ENCODE data around the gene PIP5K1B.

Gene PIP5K1B

GRCh38 chr9:68869022-68869421 lies 164.0 kb downstream of the PIP5K1B start:
- DNase-seq, result no peak

- DNase-seq, result no peak
Observed at GRCh38 chr9:68870086-68870485, 165.0 kb downstream of the PIP5K1B start.

GRCh38 chr9:68871236-68871635 lies 166.2 kb downstream of the PIP5K1B start:
- DNase-seq, result no peak

- no peak for DNase-seq
Observed at GRCh38 chr9:68872026-68872501, 167.0 kb downstream of the PIP5K1B start.

GRCh38 chr9:68873179-68873578 lies 168.1 kb downstream of the PIP5K1B start:
- DNase-seq, result no peak

- DNase-seq, result no peak
Observed at GRCh38 chr9:68876273-68876672, 171.2 kb downstream of the PIP5K1B start.

- no peak for DNase-seq
Observed at GRCh38 chr9:68876681-68877080, 171.6 kb downstream of the PIP5K1B start.

- DNase-seq, result no peak
Observed at GRCh38 chr9:68877219-68877618, 172.2 kb downstream of the PIP5K1B start.

GRCh38 chr9:68878450-68878849 lies 173.4 kb downstream of the PIP5K1B start:
- DNase-seq, result no peak

- DNase-seq, result no peak
Observed at GRCh38 chr9:68883224-68883623, 178.2 kb downstream of the PIP5K1B start.

- no peak for DNase-seq
Observed at GRCh38 chr9:68887232-68887631, 182.2 kb downstream of the PIP5K1B start.

GRCh38 chr9:68894502-68894901 lies 189.5 kb downstream of the PIP5K1B start:
- no peak for DNase-seq

- DNase-seq, result no peak
Observed at GRCh38 chr9:68895741-68896478, 190.9 kb downstream of the PIP5K1B start.

- DNase-seq, result no peak
Observed at GRCh38 chr9:68896486-68896885, 191.4 kb downstream of the PIP5K1B start.

GRCh38 chr9:68897577-68898145 lies 192.6 kb downstream of the PIP5K1B start:
- DNase-seq, result no peak

GRCh38 chr9:68898781-68899439 lies 193.9 kb downstream of the PIP5K1B start:
- DNase-seq, result no peak

- no peak for DNase-seq
Observed at GRCh38 chr9:68904454-68904853, 199.4 kb downstream of the PIP5K1B start.

- DNase-seq, result no peak
Observed at GRCh38 chr9:68905129-68905528, 200.1 kb downstream of the PIP5K1B start.

GRCh38 chr9:68907910-68908309 lies 202.9 kb downstream of the PIP5K1B start:
- DNase-seq, result no peak

- no peak for DNase-seq
Observed at GRCh38 chr9:68912561-68912960, 207.5 kb downstream of the PIP5K1B start.

- DNase-seq, result no peak
Observed at GRCh38 chr9:68913054-68913453, 208.0 kb downstream of the PIP5K1B start.

GRCh38 chr9:68914751-68915150 lies 209.7 kb downstream of the PIP5K1B start:
- no peak for DNase-seq

- no peak for DNase-seq
Observed at GRCh38 chr9:68919661-68920060, 214.6 kb downstream of the PIP5K1B start.

- no peak for DNase-seq
Observed at GRCh38 chr9:68920921-68921320, 215.9 kb downstream of the PIP5K1B start.
